MM.1S (cell line): Measurements from ENCODE around the gene GPC5.

Source experiments
- DNase-seq: peaks from one replicate; pipeline ENCODE4 v3.0.0-alpha.2; 2015
- H2AFZ ChIP-seq: fragments of 300-600 bp; sonication (generic); 2 replicates; pipeline ENCODE4 v1.6.0; 2016; ENCODE audit warnings: antibody characterized with exemption, low read length
- H3F3A ChIP-seq: fragments of 300-600 bp; sonication (generic); 2 replicates; pipeline ENCODE4 v1.6.1; 2016; ENCODE audit warnings: mild to moderate bottlenecking, antibody characterized with exemption, low read length, moderate library complexity, mixed read lengths; ENCODE audit not compliant: insufficient read depth
- H3K27ac ChIP-seq: fragments of 300-600 bp; sonication (generic); 2 replicates; pipeline ENCODE4 v1.5.1; 2016; ENCODE audit warnings: mild to moderate bottlenecking, low read length
- H3K27me3 ChIP-seq: fragments of 300-600 bp; sonication (generic); replicated peaks from 2 replicates; pipeline ENCODE4 v1.6.0; 2016; ENCODE audit warnings: low read length; ENCODE audit not compliant: insufficient read depth
- H3K36me3 ChIP-seq: fragments of 300-600 bp; sonication (generic); replicated peaks from 2 replicates; pipeline ENCODE4 v1.6.1; 2016; ENCODE audit warnings: mild to moderate bottlenecking, low read length, mixed read lengths; ENCODE audit not compliant: insufficient read depth
- H3K4me1 ChIP-seq: fragments of 300-600 bp; sonication (generic); 2 replicates; pipeline ENCODE4 v1.6.1; 2016; ENCODE audit warnings: low read length, mixed read lengths
- H3K4me2 ChIP-seq: fragments of 300-600 bp; sonication (generic); 2 replicates; pipeline ENCODE4 v1.6.0; 2016; ENCODE audit warnings: low read depth, low read length
- H3K4me3 ChIP-seq: fragments of 300-600 bp; sonication (generic); 2 replicates; pipeline ENCODE4 v1.5.1; 2016; ENCODE audit warnings: low read length, mixed read lengths
- H3K79me2 ChIP-seq: fragments of 300-600 bp; sonication (generic); 2 replicates; pipeline ENCODE4 v1.6.1; 2016; ENCODE audit warnings: mixed run types, low read length, mixed read lengths
- H3K9ac ChIP-seq: fragments of 300-600 bp; sonication (generic); 2 replicates; pipeline ENCODE4 v1.6.1; 2016; ENCODE audit warnings: low read length, mixed read lengths
- H3K9me2 ChIP-seq: fragments of 300-600 bp; sonication (generic); replicated peaks from 2 replicates; pipeline ENCODE4 v1.6.1; 2016; ENCODE audit warnings: mild to moderate bottlenecking, low read length, mixed read lengths; ENCODE audit not compliant: insufficient read depth
- H3K9me3 ChIP-seq: fragments of 300-600 bp; sonication (generic); replicated peaks from 2 replicates; pipeline ENCODE4 v1.6.1; 2016; ENCODE audit warnings: mild to moderate bottlenecking, low read length, mixed read lengths; ENCODE audit not compliant: insufficient read depth
- H4K20me1 ChIP-seq: fragments of 300-600 bp; sonication (generic); 2 replicates; pipeline ENCODE4 v1.6.1; 2016; ENCODE audit warnings: mild to moderate bottlenecking, low read length, moderate library complexity, mixed read lengths; ENCODE audit not compliant: insufficient read depth
- EZH2 ChIP-seq: fragments of 300-600 bp; sonication (generic); optimal IDR thresholded peaks from 2 replicates; pipeline ENCODE3; 2017; ENCODE audit warnings: low read depth, mild to moderate bottlenecking, antibody characterized with exemption, low read length, mixed read lengths
- EZH2phosphoT487 ChIP-seq: fragments of 300-600 bp; sonication (generic); IDR thresholded peaks from 2 replicates; pipeline ENCODE4 v1.6.1; 2018; ENCODE audit warnings: antibody characterized with exemption, low read length
- TF ChIP-seq, protein P1 (sequence below): fragments of 300-600 bp; sonication (generic); IDR thresholded peaks from 2 replicates; pipeline ENCODE4 v1.5.1; 2016; ENCODE audit warnings: antibody characterized with exemption, low read length, mixed read lengths

GPC5 gene

DNA sequence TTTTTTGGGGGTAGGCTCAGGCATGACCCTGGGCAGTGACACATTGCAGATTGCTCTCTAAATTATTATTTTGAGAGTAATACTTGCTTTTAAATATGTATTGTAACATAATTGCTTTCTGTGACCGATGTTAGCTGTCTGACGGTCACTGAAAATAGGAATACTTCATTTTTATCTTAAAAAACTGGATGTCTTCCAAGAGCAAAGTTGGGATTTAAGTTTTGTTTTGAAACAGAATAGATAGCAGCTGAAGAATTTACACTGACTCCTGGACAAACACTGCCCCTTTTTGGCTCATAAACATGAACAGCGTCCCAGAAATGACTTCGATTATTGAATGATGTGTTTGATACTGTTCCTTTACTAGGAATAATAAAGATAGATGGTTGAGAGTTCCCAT, 535.9 kb downstream of the GPC5 start:
- TF ChIP-seq, protein P1, sequence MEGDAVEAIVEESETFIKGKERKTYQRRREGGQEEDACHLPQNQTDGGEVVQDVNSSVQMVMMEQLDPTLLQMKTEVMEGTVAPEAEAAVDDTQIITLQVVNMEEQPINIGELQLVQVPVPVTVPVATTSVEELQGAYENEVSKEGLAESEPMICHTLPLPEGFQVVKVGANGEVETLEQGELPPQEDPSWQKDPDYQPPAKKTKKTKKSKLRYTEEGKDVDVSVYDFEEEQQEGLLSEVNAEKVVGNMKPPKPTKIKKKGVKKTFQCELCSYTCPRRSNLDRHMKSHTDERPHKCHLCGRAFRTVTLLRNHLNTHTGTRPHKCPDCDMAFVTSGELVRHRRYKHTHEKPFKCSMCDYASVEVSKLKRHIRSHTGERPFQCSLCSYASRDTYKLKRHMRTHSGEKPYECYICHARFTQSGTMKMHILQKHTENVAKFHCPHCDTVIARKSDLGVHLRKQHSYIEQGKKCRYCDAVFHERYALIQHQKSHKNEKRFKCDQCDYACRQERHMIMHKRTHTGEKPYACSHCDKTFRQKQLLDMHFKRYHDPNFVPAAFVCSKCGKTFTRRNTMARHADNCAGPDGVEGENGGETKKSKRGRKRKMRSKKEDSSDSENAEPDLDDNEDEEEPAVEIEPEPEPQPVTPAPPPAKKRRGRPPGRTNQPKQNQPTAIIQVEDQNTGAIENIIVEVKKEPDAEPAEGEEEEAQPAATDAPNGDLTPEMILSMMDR: no peak
- TF ChIP-seq EZH2 (no peak), EZH2phosphoT487 (no peak)
- Histone ChIP-seq H3K4me1 (no peaks in the 10 kb centered on the region), H3K27me3 (no peaks in the 10 kb centered on the region), H3K9me2 (no peaks in the 10 kb centered on the region), H3K36me3 (no peaks in the 10 kb centered on the region), H3K4me2 (no peak overlapping the region), H3K27ac (no peak overlapping the region), H3F3A (no peaks in the 10 kb centered on the region), H3K79me2 (no peaks in the 10 kb centered on the region), H4K20me1 (no peaks in the 10 kb centered on the region), H3K9ac (no peak overlapping the region), H3K4me3 (no peak overlapping the region), H2AFZ (no peak overlapping the region), H3K9me3 (no peaks in the 10 kb centered on the region)
- DNase-seq: no peak

GRCh38 chr13:91946498-91947070, 548.2 kb downstream of the GPC5 start:
- no peak overlapping the region for H2AFZ ChIP-seq
- no peak overlapping the region for H3K4me2 ChIP-seq
- H3K36me3 ChIP-seq: no peaks in the 10 kb centered on the region
- no peaks in the 10 kb centered on the region for H3K9me2 ChIP-seq
- H3K79me2 ChIP-seq: no peaks in the 10 kb centered on the region
- H4K20me1 ChIP-seq: no peaks in the 10 kb centered on the region
- H3K9me3 ChIP-seq: no peaks in the 10 kb centered on the region
- no peaks in the 10 kb centered on the region for H3F3A ChIP-seq
- no peak overlapping the region for H3K27ac ChIP-seq
- TF ChIP-seq, protein P1: peak; percentile 64
- TF ChIP-seq EZH2phosphoT487: no peak
- H3K4me3 ChIP-seq: no peak overlapping the region
- H3K27me3 ChIP-seq: no peaks in the 10 kb centered on the region
- DNase-seq: peak; percentile 27
- no peaks in the 10 kb centered on the region for H3K4me1 ChIP-seq
- H3K9ac ChIP-seq: no peak overlapping the region

- Histone ChIP-seq H3K36me3 (no peaks in the 10 kb centered on the region), H3K9ac (no peak overlapping the region), H3K27me3 (no peaks in the 10 kb centered on the region), H3K4me1 (no peaks in the 10 kb centered on the region), H3K79me2 (no peaks in the 10 kb centered on the region), H3K9me2 (no peaks in the 10 kb centered on the region), H3F3A (no peaks in the 10 kb centered on the region), H3K4me2 (no peak overlapping the region), H2AFZ (no peak overlapping the region), H4K20me1 (no peaks in the 10 kb centered on the region), H3K9me3 (no peaks in the 10 kb centered on the region), H3K4me3 (no peak overlapping the region), H3K27ac (no peak overlapping the region)
- DNase-seq: no peak
- no peak for TF ChIP-seq EZH2
- TF ChIP-seq, protein P1: no peak
- TF ChIP-seq EZH2phosphoT487: no peak
Measured at GRCh38 chr13:91948736-91949135, 550.3 kb downstream of the GPC5 start.
